HuH-7 (cell line): ENCODE results near the gene OR10K2.

Experiments
- DNase-seq: peaks from one replicate; pipeline ENCODE4 v3.0.0; 2011; ENCODE audit warnings: low spot score

Gene OR10K2

GRCh38 chr1:158371188-158371953 is 54.7 kb downstream of the OR10K2 start:
- DNase-seq = no peak
